Measurements from ENCODE around the gene IFI30.

The IFI30 gene

DNA sequence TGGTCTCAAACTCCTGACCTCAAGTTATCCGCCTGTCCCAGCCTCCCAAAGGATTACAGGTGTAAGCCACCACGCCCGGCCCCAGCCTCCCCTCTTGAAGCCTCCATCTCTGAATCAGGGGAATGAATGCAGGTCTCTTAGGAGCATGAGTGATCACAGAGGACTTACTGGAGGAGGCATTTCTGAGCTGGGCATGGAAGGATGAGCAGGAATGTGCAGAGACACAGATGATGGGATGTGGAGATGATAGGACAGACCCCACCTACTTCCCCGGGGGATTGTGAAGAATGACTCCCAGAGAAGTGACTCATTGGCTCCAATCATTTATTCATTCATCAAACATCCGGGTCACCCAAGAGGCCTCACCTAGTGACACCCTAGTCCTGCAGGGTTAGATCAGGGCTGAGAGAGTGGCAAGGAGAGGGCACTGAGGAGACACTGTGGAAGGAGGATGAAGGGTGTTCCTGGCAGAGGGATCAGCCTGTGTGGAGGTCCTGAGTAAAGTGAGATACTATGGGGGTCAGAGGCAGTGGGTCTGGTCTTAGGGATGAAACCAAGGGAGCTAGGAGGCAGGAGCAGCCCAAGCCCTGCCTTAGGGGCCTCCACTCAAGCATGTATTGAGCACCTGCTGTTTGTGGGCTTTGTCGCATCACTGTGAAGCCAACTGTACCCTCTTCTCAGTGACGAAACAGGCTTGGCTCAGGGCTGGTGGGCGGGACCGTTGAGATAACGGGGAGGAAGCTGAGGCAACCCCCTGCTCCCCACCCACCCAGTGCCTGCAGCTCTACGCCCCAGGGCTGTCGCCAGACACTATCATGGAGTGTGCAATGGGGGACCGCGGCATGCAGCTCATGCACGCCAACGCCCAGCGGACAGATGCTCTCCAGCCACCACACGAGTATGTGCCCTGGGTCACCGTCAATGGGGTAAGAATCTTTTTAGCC is 3.0 kb downstream of the IFI30 start:
- Histone ChIP-seq H3K4me3 (ENCODE audit: low read depth, low read length) (no peak overlapping the region), H3K27me3 (peaks cover 25% of the 10 kb centered on the region), H3K9me3 (no peaks in the 10 kb centered on the region), H3K36me3 (no peaks in the 10 kb centered on the region; the same call in 1 of the 2 replicates), H3K4me1 (peaks cover 4% of the 10 kb centered on the region)
- no peak for DNase-seq
- TF ChIP-seq CTCF (IDR thresholded peaks at IDR 0.05; ENCODE audit: low read depth, low read length), result no peak

DNA sequence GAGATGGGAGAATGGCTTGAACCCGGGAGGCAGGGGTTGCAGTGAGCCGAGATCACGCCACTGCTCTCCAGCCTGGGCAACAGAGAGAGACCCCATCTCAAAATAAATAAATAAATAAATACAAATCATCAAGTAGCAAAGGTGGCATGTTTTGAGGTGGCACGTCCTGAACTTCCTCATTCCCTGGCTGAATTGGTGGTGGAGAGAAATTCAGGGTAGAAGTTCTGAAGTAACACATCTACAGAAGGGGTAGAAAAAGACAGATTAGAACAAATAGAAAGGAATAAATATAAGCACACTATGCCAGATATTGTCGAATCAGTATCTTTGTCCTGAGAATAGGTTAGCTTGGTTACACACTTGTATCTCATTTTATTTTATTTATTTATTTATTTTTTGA is 6.3 kb downstream of the IFI30 start:
- Histone ChIP-seq H3K9me3 (no peaks in the 10 kb centered on the region), H3K4me3 (ENCODE audit: low read depth, low read length) (no peak overlapping the region), H3K27me3 (peaks cover 24% of the 10 kb centered on the region), H3K36me3 (no peaks in the 10 kb centered on the region), H3K4me1 (no peaks in the 10 kb centered on the region)
- TF ChIP-seq CTCF (IDR thresholded peaks at IDR 0.05; ENCODE audit: low read depth, low read length), result no peak
- no peak for DNase-seq

DNA sequence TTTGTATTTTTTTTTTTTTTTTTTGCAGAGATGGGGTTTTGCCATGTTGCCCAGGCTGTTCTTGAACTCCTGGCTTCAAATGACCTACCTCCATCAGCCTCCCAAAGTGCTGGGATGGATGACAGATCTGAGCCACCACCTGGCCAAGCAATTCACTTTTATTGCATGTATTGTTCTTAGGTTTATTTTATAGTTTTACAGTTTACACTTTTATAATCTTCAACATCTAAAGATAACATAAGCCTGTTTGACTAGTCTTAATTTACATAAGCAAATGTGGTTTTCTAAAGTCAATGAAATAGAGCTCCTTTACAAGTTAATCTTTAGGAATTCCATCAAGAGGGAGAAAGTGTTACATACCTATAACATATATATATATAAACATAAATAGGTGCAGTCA is 9.9 kb downstream of the IFI30 start:
- Histone ChIP-seq H3K27me3 (peaks cover 18% of the 10 kb centered on the region), H3K4me1 (no peaks in the 10 kb centered on the region), H3K4me3 (ENCODE audit: low read depth, low read length) (no peak overlapping the region), H3K9me3 (no peaks in the 10 kb centered on the region), H3K36me3 (no peaks in the 10 kb centered on the region)
- no peak for DNase-seq
- TF ChIP-seq CTCF (IDR thresholded peaks at IDR 0.05; ENCODE audit: low read depth, low read length), result no peak

- TF ChIP-seq CTCF (IDR thresholded peaks at IDR 0.05; ENCODE audit: low read depth, low read length), result no peak
- DNase-seq, result no peak
Measured at GRCh38 chr19:18185538-18185937, 11.9 kb downstream of the IFI30 start.

DNA sequence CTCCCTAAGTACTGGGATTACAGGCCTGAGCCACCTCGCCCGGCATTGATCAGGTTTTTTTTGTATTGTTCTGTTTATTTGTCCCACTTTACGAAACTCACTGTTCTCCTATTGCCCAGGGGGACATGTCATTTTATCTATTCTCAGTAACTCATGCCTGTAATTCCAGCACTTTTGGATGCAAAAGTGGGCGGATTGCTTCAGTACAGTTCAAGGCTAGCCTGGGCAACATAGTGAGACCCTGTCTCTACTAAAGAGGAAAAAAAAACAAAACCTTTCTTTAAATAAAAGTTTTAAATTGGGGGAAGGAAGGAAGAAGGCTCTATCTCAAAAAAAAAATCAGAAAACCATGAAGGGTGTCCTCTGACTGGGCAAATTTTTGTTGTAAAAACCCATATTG is 16.7 kb downstream of the IFI30 start:
- Histone ChIP-seq H3K4me1 (peaks cover 12% of the 10 kb centered on the region), H3K9me3 (no peaks in the 10 kb centered on the region), H3K27me3 (no peaks in the 10 kb centered on the region), H3K36me3 (no peaks in the 10 kb centered on the region), H3K4me3 (ENCODE audit: low read depth, low read length) (no peak overlapping the region)
- no peak for DNase-seq
- TF ChIP-seq CTCF (IDR thresholded peaks at IDR 0.05; ENCODE audit: low read depth, low read length), result no peak

More at GRCh38 chr19:18185538-18185937, 11.9 kb downstream of the IFI30 start:
- Histone ChIP-seq H3K27me3 (peaks cover 13% of the 10 kb centered on the region), H3K36me3 (no peaks in the 10 kb centered on the region), H3K4me3 (ENCODE audit: low read depth, low read length) (no peak overlapping the region), H3K4me1 (no peaks in the 10 kb centered on the region), H3K9me3 (no peaks in the 10 kb centered on the region)

DNA sequence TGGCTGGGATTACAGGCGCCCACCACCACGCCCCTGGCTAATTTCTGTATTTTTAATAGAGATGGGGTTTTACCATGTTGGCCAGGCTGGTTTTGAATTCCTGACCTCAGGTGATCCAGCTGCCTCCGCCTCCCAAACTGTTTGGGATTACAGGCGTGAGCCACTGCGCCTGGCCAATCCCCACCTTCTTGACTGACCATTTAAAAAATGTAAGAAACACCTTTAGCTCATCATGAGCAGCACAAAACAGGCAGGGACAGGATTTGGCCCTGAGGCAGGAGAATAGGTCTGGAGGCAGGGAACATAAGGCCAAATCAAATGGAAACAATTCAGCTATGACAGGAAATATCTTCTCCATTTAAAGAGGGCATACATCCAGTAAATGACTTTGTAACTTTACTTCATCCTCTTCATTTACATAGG is 18.0 kb downstream of the IFI30 start:
- Histone ChIP-seq H3K9me3 (no peaks in the 10 kb centered on the region), H3K27me3 (no peaks in the 10 kb centered on the region), H3K4me1 (peaks cover 12% of the 10 kb centered on the region), H3K36me3 (0 out of 2 replicates have a peak, but pooled peaks cover 3% of the 10 kb centered on the region), H3K4me3 (ENCODE audit: low read depth, low read length) (peak overlapping the region; percentile 57)
- no peak for DNase-seq
- TF ChIP-seq CTCF (IDR thresholded peaks at IDR 0.05; ENCODE audit: low read depth, low read length), result no peak
